Mucosa of rectum (tissue), 2 donors: ENCODE measurements around the gene CENPV.
A peak's percentile ranks its signal among the peaks of the same experiment; 100 is the strongest.

Experiments
- H3K27ac ChIP-seq, 2 donors: one replicate each; pipeline ENCODE4 v1.7.0; 2013; ENCODE audit warnings: inconsistent platforms in 2 of 2, low read depth in 2 of 2, low read length in 2 of 2
- H3K27me3 ChIP-seq, 2 donors: one replicate each; pipeline ENCODE4 v1.7.0; 2013; ENCODE audit warnings: low read length in 2 of 2; ENCODE audit not compliant: control insufficient read depth in 2 of 2, insufficient read depth in 2 of 2
- H3K36me3 ChIP-seq, 2 donors: one replicate each; pipeline ENCODE4 v1.7.0; 2013; ENCODE audit warnings: low read length in 2 of 2; ENCODE audit not compliant: control insufficient read depth in 2 of 2, insufficient read depth in 2 of 2
- H3K4me1 ChIP-seq, 2 donors: one replicate each; pipeline ENCODE4 v1.7.0; 2013; ENCODE audit warnings: low read length in 2 of 2, mild to moderate bottlenecking in 1 of 2; ENCODE audit not compliant: control insufficient read depth in 2 of 2, insufficient read depth in 2 of 2
- H3K4me3 ChIP-seq, 2 donors: one replicate each; pipeline ENCODE4 v1.7.0; 2013; ENCODE audit warnings: low read length in 2 of 2
- H3K9ac ChIP-seq, 2 donors: one replicate each; pipeline ENCODE4 v1.7.0; 2013; ENCODE audit warnings: low read length in 2 of 2, low read depth in 1 of 2, mild to moderate bottlenecking in 1 of 2
- H3K9me3 ChIP-seq, 2 donors: one replicate each; pipeline ENCODE4 v1.7.0; 2013; ENCODE audit warnings: low read length in 2 of 2; ENCODE audit not compliant: control insufficient read depth in 2 of 2
- donor health status: healthy.
- donor health status: Normal muscosa, but diverticular disease.

The CENPV gene

DNA sequence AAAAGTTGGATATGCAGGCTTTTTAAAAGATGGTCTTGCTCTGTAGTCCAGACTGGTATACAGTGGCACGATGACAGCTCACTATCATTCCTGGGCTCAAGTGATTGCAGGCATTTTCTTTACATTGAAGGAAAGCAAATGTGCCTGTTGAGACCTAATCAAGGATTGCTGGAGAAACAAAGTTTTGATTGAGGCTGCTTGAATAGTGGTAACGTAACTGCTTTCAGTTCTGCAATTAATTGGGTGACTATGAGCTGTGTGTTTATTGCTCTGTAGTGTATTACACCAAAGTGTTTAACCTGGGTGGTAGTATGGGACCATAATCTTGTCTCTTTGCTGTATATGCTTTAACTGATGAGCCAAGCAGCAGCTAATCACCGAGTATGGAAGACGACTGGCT lies 29.9 kb upstream of the CENPV start:
- peak overlapping the region in 1 of 2 donors; percentile 39 for H3K4me3 ChIP-seq
- peaks cover 29 to 38% of the 10 kb centered on the region in 2 donors for H3K4me1 ChIP-seq
- H3K9ac ChIP-seq, result no peak overlapping the region
- no peak overlapping the region for H3K27ac ChIP-seq
- no peaks in the 10 kb centered on the region for H3K9me3 ChIP-seq
- peaks cover 12 to 22% of the 10 kb centered on the region in 2 donors for H3K36me3 ChIP-seq
- no peaks in the 10 kb centered on the region for H3K27me3 ChIP-seq

DNA sequence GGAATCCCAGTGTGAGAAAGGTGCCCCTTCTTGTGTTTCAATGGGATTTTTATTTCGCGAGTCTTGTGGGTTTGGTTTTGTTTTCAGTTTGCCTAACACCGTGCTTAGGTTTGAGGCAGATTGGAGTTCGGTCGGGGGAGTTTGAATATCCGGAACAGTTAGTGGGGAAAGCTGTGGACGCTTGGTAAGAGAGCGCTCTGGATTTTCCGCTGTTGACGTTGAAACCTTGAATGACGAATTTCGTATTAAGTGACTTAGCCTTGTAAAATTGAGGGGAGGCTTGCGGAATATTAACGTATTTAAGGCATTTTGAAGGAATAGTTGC lies 28.2 kb upstream of the CENPV start:
- peak overlapping the region; percentile 98 for H3K4me3 ChIP-seq
- peaks cover 26 to 33% of the 10 kb centered on the region in 2 donors for H3K4me1 ChIP-seq
- peak overlapping the region; percentile 80 to 95 for H3K9ac ChIP-seq
- H3K9me3 ChIP-seq, result no peaks in the 10 kb centered on the region
- H3K27me3 ChIP-seq, result no peaks in the 10 kb centered on the region
- peak overlapping the region; percentile 92 to 95 for H3K27ac ChIP-seq
- peaks cover 12 to 22% of the 10 kb centered on the region in 2 donors for H3K36me3 ChIP-seq

DNA sequence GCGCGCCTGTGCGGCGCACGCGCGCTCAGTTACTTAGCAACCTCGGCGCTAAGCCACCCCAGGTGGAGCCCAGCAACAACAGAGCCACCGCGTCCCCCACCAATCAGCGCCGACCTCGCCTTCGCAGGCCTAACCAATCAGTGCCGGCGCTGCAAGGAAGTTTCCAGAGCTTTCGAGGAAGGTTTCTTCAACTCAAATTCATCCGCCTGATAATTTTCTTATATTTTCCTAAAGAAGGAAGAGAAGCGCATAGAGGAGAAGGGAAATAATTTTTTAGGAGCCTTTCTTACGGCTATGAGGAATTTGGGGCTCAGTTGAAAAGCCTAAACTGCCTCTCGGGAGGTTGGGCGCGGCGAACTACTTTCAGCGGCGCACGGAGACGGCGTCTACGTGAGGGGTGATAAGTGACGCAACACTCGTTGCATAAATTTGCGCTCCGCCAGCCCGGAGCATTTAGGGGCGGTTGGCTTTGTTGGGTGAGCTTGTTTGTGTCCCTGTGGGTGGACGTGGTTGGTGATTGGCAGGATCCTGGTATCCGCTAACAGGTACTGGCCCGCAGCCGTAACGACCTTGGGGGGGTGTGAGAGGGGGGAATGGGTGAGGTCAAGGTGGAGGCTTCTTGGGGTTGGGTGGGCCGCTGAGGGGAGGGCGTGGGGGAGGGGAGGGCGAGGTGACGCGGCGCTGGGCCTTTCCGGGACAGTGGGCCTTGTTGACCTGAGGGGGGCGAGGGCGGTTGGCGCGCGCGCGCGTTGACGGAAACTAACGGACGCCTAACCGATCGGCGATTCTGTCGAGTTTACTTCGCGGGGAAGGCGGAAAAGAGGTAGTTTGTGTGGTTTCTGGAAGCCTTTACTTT lies 27.6 kb upstream of the CENPV start, which contains the start of gene UBB:
Gene UBB, plus strand, starts transcription at position 452 of the 856 bp plus-strand sequence. CDS start 817 bp downstream, outside the sequence.
- peaks cover 26 to 33% of the 10 kb centered on the region in 2 donors for H3K4me1 ChIP-seq
- peaks cover 12 to 22% of the 10 kb centered on the region in 2 donors for H3K36me3 ChIP-seq
- no peaks in the 10 kb centered on the region for H3K9me3 ChIP-seq
- H3K9ac ChIP-seq, result peak within 1 kb of the TSS; percentile 80 to 95
- peak within 1 kb of the TSS; percentile 98 for H3K4me3 ChIP-seq
- H3K27ac ChIP-seq, result peak within 1 kb of the TSS; percentile 92 to 95
- H3K27me3 ChIP-seq, result no peaks in the 10 kb centered on the region

DNA sequence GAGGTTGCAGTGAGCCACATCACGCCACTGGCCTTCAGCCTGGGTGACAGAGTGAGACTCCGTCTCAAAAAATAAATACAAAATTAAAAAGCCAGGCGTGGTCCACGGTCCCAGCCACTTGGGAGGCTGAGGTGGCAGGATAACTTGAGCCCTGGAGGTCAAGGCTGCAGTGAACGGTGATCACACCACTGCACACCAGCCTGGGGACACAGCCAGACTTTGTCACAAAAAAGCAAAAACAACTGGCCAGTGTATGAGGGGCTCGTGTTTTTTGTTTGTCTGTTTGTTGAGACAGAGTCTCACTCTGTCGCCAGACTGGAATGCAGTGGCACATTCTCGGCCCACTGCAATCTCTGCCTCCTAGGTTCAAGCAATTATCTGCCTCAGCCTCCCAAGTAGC lies 26.4 kb upstream of the CENPV start:
- Histone ChIP-seq H3K27me3 (no peaks in the 10 kb centered on the region), H3K9me3 (no peaks in the 10 kb centered on the region), H3K36me3 (peaks cover 12 to 22% of the 10 kb centered on the region in 2 donors), H3K4me3 (no peak overlapping the region), H3K9ac (no peak overlapping the region), H3K27ac (no peak overlapping the region), H3K4me1 (peaks cover 26 to 37% of the 10 kb centered on the region in 2 donors)

DNA sequence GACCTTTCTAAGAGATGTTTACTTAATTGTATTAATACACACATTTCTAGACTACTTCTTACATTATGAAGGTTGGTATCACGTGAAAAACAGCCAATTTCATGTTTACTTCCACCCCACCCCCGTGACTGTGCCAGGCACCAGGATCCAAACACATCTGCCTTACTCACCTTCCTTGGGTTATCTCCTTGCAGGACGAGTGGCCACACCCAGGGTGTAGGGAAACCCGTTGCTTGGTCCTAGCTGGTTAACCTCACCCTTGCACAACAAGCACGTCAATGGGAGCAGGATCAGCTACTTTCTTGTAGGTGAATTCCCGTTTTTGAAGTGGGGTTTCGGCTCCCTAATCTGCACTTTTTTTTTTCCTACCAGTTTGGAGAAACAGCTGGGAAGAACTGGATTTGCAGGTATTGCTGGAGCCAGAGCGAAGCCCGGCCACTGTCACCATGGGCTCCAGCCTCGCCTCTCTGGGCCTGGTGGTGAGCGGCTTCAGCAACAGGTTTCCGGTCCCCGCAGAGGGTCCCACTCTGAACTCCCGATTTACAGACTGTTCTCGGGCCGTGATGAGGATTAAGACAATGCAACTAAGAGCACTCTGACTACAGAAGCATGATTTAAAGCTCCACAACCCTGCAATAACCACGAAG lies 25.5 kb upstream of the CENPV start:
- peak overlapping the region in 1 of 2 donors; percentile 50 for H3K27ac ChIP-seq
- peaks cover 12 to 18% of the 10 kb centered on the region in 2 donors for H3K36me3 ChIP-seq
- H3K4me3 ChIP-seq, result no peak overlapping the region
- H3K27me3 ChIP-seq, result no peaks in the 10 kb centered on the region
- no peak overlapping the region for H3K9ac ChIP-seq
- peaks cover 22 to 33% of the 10 kb centered on the region in 2 donors for H3K4me1 ChIP-seq
- H3K9me3 ChIP-seq, result no peaks in the 10 kb centered on the region

DNA sequence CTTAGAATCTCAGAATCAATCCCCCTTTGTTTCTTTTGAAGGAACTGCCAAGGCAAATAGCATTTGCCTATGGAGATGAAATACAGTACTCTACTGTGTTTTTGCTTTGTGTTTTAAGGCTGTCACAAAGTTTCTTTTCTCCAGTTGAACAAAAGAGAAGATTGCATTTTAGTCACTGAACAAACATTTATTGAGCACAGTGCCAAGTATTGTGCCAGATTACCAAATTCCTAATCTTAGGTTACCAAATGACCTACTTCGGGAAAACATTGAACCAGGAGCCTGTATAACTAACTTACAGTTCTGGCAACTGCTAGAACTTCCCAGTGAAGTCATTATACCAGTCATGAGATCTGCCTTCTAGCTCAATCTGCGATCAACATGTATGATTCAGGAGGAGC lies 24.7 kb upstream of the CENPV start:
- H3K9ac ChIP-seq, result no peak overlapping the region
- no peaks in the 10 kb centered on the region for H3K27me3 ChIP-seq
- no peak overlapping the region for H3K4me3 ChIP-seq
- H3K4me1 ChIP-seq, result peaks cover 16 to 25% of the 10 kb centered on the region in 2 donors
- peak overlapping the region in 1 of 2 donors; percentile 11 for H3K27ac ChIP-seq
- no peaks in the 10 kb centered on the region for H3K9me3 ChIP-seq
- peaks cover 5 to 12% of the 10 kb centered on the region in 2 donors for H3K36me3 ChIP-seq

DNA sequence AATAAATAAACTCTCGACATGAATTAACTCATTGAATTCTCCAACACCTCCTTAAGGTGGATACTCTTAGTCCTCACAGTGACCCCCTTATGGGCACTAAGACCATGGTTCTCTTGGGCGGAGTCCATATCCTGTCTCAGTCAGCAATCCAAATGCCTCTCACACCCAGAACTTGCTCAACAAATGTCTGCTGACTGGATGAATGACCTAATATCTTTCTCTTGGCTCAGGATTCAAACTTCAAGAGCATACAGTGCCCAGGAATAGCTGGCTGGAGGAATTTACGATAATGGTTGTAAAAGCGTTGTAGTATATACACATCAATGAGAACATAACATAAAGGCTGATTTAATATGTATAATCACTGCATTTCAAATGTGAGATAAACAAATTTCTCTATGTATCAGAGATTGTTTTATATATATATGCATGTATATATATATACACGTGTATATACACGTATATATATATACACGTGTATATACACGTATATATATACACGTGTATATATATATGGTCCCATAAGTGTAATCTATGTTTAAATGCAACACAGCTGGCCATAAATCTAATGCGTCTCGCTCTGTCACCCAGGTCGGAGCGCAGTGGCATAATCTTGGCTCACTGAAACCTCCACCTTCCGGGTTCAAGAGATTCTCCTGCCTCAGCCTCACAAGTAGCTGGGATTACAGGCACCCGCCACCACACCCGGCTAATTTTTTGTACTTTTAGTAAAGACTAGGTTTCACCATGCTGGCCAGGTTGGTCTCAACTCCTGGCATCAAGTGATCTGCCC lies 21.1 kb upstream of the CENPV start:
- no peaks in the 10 kb centered on the region for H3K27me3 ChIP-seq
- peaks cover 8 to 16% of the 10 kb centered on the region in 2 donors for H3K4me1 ChIP-seq
- H3K9me3 ChIP-seq, result no peaks in the 10 kb centered on the region
- no peaks in the 10 kb centered on the region for H3K36me3 ChIP-seq
- H3K9ac ChIP-seq, result no peak overlapping the region
- peak overlapping the region; percentile 23 to 29 for H3K27ac ChIP-seq
- no peak overlapping the region for H3K4me3 ChIP-seq

DNA sequence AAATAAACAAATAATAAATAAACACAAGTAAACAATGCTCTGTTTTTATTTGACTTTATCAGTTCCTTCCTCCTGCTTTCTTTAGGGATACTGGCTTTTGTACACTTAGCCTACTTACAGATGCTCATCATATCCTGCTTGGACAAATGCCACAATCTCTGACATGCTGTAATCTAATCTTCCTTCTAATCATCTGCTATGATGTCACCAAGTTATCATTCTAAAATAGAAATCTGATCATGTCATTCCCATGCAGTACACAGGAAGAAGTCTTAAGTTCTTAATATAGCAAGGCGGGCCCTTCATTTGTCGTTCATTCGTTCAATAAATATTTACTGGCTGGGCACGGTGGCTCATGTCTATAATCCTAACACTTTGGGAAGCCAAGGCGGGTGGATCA lies 18.5 kb upstream of the CENPV start:
- Histone ChIP-seq H3K9me3 (no peaks in the 10 kb centered on the region), H3K36me3 (no peaks in the 10 kb centered on the region), H3K27ac (no peak overlapping the region)

DNA sequence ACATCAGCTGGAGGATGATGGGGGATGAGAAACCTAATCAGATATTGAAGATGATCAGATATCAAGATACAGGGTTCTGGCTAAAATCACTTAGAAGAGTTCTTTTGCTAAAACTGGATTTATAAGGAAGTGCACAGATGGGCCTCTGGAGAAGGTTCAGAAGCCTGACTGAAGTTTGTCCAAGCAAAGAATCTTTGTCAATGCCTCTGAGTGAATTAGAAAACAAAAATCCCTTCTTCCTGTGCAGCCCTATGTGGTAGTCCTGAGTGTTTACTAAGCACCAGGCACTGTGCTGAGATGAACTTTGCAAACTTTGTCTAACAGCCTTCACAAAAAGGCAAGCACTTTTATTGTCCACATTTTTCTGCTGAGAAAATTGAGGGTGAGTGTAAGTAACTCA lies 11.4 kb upstream of the CENPV start:
- H3K4me1 ChIP-seq, result peaks cover 0 to 3% of the 10 kb centered on the region in 2 donors
- no peak overlapping the region for H3K4me3 ChIP-seq
- H3K9me3 ChIP-seq, result no peaks in the 10 kb centered on the region
- no peaks in the 10 kb centered on the region for H3K36me3 ChIP-seq
- H3K27me3 ChIP-seq, result no peaks in the 10 kb centered on the region
- no peak overlapping the region for H3K9ac ChIP-seq
- no peak overlapping the region for H3K27ac ChIP-seq

More for the DNA sequence above, 18.5 kb upstream of the CENPV start:
- H3K27me3 ChIP-seq, result no peaks in the 10 kb centered on the region
- H3K4me3 ChIP-seq, result no peak overlapping the region
- peaks cover 0 to 6% of the 10 kb centered on the region in 2 donors for H3K4me1 ChIP-seq
- no peak overlapping the region for H3K9ac ChIP-seq
